ENCODE results near the gene BBOF1. TPM values are rescaled to one million over a fixed set of nuclear protein-coding genes. Genes with fewer than 3 reads are reported as not detected.

BBOF1 gene
- total and polyA plus RNA-seq, 2 donors (not counting 1 experiment from before 2014, with no cell fraction given), result 0.49 to 2.6 TPM

DNA sequence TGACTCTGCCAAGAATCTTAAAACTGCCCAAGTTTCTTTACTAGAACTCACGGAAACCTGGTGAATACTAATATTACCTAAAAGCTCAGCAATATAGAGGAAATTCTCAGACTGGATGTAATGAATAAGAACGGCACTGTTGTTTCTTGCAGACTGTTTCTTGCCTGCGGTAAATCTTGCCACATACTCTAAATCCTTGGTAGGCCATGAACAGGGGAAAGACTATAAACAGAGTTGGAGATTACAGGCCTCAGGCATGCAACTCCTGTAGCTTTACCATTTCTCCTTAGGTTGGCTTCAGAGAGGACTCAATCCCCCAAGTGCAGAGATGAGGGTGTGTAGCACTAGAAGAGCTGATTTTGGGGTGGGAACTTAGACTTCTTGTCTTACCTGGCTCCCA is 64.0 kb downstream of the BBOF1 start:
- peak overlapping the region; percentile 79 for H3K9ac ChIP-seq (ENCODE audit: low read length)
- TF ChIP-seq EZH2 (IDR thresholded peaks at IDR 0.05; ENCODE audit: borderline replicate concordance, insufficient read depth, low read depth, low read length, poor library complexity, severe bottlenecking), result no peak
- no peak overlapping the region for H3K4me3 ChIP-seq (ENCODE audit: control extremely low read depth in 1 of 5, extremely low read depth in 1 of 5, insufficient read depth in 1 of 5, low read depth in 2 of 5, low read length in 4 of 5)
- H3K27me3 ChIP-seq (replicated peaks in 1 of 4; ENCODE audit: control extremely low read depth in 1 of 4, control insufficient read depth in 3 of 4, insufficient read depth in 4 of 4, low read length in 3 of 4), result no peaks in the 10 kb centered on the region
- H4K20me1 ChIP-seq (ENCODE audit: control insufficient read depth, insufficient read depth, low read length, poor library complexity, severe bottlenecking), result no peaks in the 10 kb centered on the region
- H3K36me3 ChIP-seq (replicated peaks in 1 of 2; ENCODE audit: control extremely low read depth in 1 of 2, control insufficient read depth in 1 of 2, extremely low read depth in 1 of 2, insufficient read depth in 2 of 2, low read length in 1 of 2), result no peaks in the 10 kb centered on the region
- H3K4me1 ChIP-seq (ENCODE audit: control insufficient read depth in 2 of 2, insufficient read depth in 2 of 2, low read length in 2 of 2), result peaks cover 23 to 24% of the 10 kb centered on the region in 2 donors
- ChIA-PET CTCF (no interaction called here), POLR2A (interaction anchor here (0.5 kb wide), 1 partner anchor 41 kb away, joined by 6 read pairs; no protein-coding TSS in a partner anchor)
- whole genome bisulfite sequencing (ENCODE audit: insufficient coverage), result no CpG with 5 or more reads among the region's 3 CpGs
- H3K4me2 ChIP-seq (replicated peaks; ENCODE audit: low read depth, low read length, poor library complexity, severe bottlenecking), result no peak overlapping the region
- ATAC-seq (ENCODE audit: low read depth) (no peak), DNase-seq (no peak)
- H3K79me2 ChIP-seq (ENCODE audit: control insufficient read depth, insufficient read depth, low read length), result peaks cover 45% of the 10 kb centered on the region
- H3K9me3 Mint-ChIP-seq (ENCODE audit: insufficient read depth), result no peaks in the 10 kb centered on the region
- H3K9me3 ChIP-seq (ENCODE audit: control extremely low read depth in 1 of 3, control insufficient read depth in 2 of 3, insufficient read depth in 1 of 3, low read length in 2 of 3), result no peaks in the 10 kb centered on the region
- peak overlapping the region; percentile 97 for H2AFZ ChIP-seq (ENCODE audit: insufficient read depth, low read depth, low read length, poor library complexity, severe bottlenecking)
- peak overlapping the region; percentile 37 for H3K27ac Mint-ChIP-seq
- H3K27ac ChIP-seq (ENCODE audit: low read length in 2 of 2), result no peak overlapping the region
- no peaks in the 10 kb centered on the region for H3K27me3 Mint-ChIP-seq
- intact Hi-C loops (cut with micrococcal nuclease), result no loop called here
- peaks cover 29% of the 10 kb centered on the region for H3K4me1 Mint-ChIP-seq
- peak overlapping the region; percentile 95 for H3K4me3 Mint-ChIP-seq

DNA sequence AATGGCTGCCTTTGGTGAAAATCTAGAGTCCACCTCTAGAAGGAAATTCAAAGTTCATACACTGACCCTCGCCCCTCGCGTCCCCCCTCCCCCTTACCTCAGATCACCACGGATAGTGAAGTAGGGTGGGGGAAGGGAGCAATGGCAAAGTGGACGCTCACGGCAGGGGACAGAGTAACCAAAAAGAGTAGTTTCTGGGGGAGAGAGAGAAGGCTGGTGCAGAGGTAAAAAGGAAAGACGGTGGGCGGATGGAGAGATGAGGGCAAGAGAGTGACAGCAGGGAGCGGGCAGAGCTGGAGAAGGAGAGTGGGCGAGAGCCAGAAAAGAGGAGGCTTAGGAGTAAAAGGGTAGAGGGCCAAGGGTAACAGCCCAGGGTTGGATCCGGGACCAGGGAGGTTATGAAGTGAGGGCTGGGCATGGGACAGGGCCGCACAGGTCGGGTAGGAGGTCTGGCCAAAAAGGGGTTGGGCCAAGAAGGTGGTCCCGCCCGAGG is 64.7 kb downstream of the BBOF1 start:
- peaks cover 32% of the 10 kb centered on the region for H3K4me1 Mint-ChIP-seq
- H3K27me3 Mint-ChIP-seq, result no peaks in the 10 kb centered on the region
- H3K4me1 ChIP-seq (ENCODE audit: control insufficient read depth in 2 of 2, insufficient read depth in 2 of 2, low read length in 2 of 2), result peaks cover 23 to 24% of the 10 kb centered on the region in 2 donors
- peaks cover 48% of the 10 kb centered on the region for H3K79me2 ChIP-seq (ENCODE audit: control insufficient read depth, insufficient read depth, low read length)
- WGBS (ENCODE audit: insufficient coverage), result 1% methylated on average over 10 of the region's 15 CpGs
- intact Hi-C loops (cut with micrococcal nuclease), result loop anchor here (1.0 to 2.0 kb wide), 3 partner anchors 65 to 679 kb away; partner anchors contain the start of genes BBOF1, COQ6, ENTPD5 and FAM161B
- no peaks in the 10 kb centered on the region for H3K27me3 ChIP-seq (replicated peaks in 1 of 4; ENCODE audit: control extremely low read depth in 1 of 4, control insufficient read depth in 3 of 4, insufficient read depth in 4 of 4, low read length in 3 of 4)
- peak overlapping the region; percentile 74 to 77 (median 76) for H3K4me3 ChIP-seq (ENCODE audit: control extremely low read depth in 1 of 5, extremely low read depth in 1 of 5, insufficient read depth in 1 of 5, low read depth in 2 of 5, low read length in 4 of 5)
- CTCF ChIA-PET, result no interaction called here
- peak overlapping the region; percentile 93 for H3K4me2 ChIP-seq (replicated peaks; ENCODE audit: low read depth, low read length, poor library complexity, severe bottlenecking)
- DNase-seq, result no peak
- H2AFZ ChIP-seq (ENCODE audit: insufficient read depth, low read depth, low read length, poor library complexity, severe bottlenecking), result peak overlapping the region; percentile 97
- H3K9me3 Mint-ChIP-seq (ENCODE audit: insufficient read depth), result no peaks in the 10 kb centered on the region
- POLR2A ChIA-PET, result interaction anchor here (0.5 kb wide), 1 partner anchor 14 kb away, joined by 3 read pairs; no protein-coding TSS in a partner anchor
- peak overlapping the region; percentile 79 for H3K9ac ChIP-seq (ENCODE audit: low read length)
- ATAC-seq (ENCODE audit: low read depth), result no peak
- H3K27ac Mint-ChIP-seq, result peak overlapping the region; percentile 88
- TF ChIP-seq, protein P1, sequence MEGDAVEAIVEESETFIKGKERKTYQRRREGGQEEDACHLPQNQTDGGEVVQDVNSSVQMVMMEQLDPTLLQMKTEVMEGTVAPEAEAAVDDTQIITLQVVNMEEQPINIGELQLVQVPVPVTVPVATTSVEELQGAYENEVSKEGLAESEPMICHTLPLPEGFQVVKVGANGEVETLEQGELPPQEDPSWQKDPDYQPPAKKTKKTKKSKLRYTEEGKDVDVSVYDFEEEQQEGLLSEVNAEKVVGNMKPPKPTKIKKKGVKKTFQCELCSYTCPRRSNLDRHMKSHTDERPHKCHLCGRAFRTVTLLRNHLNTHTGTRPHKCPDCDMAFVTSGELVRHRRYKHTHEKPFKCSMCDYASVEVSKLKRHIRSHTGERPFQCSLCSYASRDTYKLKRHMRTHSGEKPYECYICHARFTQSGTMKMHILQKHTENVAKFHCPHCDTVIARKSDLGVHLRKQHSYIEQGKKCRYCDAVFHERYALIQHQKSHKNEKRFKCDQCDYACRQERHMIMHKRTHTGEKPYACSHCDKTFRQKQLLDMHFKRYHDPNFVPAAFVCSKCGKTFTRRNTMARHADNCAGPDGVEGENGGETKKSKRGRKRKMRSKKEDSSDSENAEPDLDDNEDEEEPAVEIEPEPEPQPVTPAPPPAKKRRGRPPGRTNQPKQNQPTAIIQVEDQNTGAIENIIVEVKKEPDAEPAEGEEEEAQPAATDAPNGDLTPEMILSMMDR (IDR thresholded peaks at IDR 0.05), result no peak
- peak overlapping the region; percentile 95 for H3K4me3 Mint-ChIP-seq
- H4K20me1 ChIP-seq (ENCODE audit: control insufficient read depth, insufficient read depth, low read length, poor library complexity, severe bottlenecking), result no peaks in the 10 kb centered on the region
- peak overlapping the region in 1 of 2 donors; percentile 69 for H3K27ac ChIP-seq (ENCODE audit: low read length in 2 of 2)
- H3K9me3 ChIP-seq (ENCODE audit: control extremely low read depth in 1 of 3, control insufficient read depth in 2 of 3, insufficient read depth in 1 of 3, low read length in 2 of 3), result no peaks in the 10 kb centered on the region
- no peaks in the 10 kb centered on the region for H3K36me3 ChIP-seq (replicated peaks in 1 of 2; ENCODE audit: control extremely low read depth in 1 of 2, control insufficient read depth in 1 of 2, extremely low read depth in 1 of 2, insufficient read depth in 2 of 2, low read length in 1 of 2)
